Endothelial cell (in vitro differentiated cells): Measurements from ENCODE around the gene ADGRB2. TPM values are rescaled to one million over a fixed set of nuclear protein-coding genes. Genes with fewer than 3 reads are reported as not detected.

Source experiments
- DNase-seq: peaks from one replicate; pipeline ENCODE4 v3.0.0; 2021; ENCODE audit warnings: low spot score
- H3K27ac Mint-ChIP-seq: one replicate; pipeline ENCODE4 v1.8.0; 2021; ENCODE audit warnings: mixed read lengths, inconsistent platforms; ENCODE audit not compliant: unreplicated experiment
- H3K27me3 Mint-ChIP-seq: one replicate; pipeline ENCODE4 v1.8.0; 2021; ENCODE audit warnings: mild to moderate bottlenecking, moderate library complexity, mixed read lengths, inconsistent platforms; ENCODE audit not compliant: unreplicated experiment
- H3K36me3 Mint-ChIP-seq: one replicate; pipeline ENCODE4 v1.8.0; 2021; ENCODE audit warnings: mild to moderate bottlenecking, low read depth, mixed read lengths, inconsistent platforms; ENCODE audit not compliant: unreplicated experiment
- H3K4me1 Mint-ChIP-seq: one replicate; pipeline ENCODE4 v1.8.0; 2021; ENCODE audit warnings: mild to moderate bottlenecking, mixed read lengths, inconsistent platforms; ENCODE audit not compliant: unreplicated experiment
- H3K4me3 Mint-ChIP-seq: one replicate; pipeline ENCODE4 v1.8.0; 2021; ENCODE audit warnings: mild to moderate bottlenecking, mixed read lengths, inconsistent platforms; ENCODE audit not compliant: unreplicated experiment
- H3K9me3 Mint-ChIP-seq: one replicate; pipeline ENCODE4 v1.8.0; 2021; ENCODE audit warnings: mixed read lengths, inconsistent platforms; ENCODE audit not compliant: unreplicated experiment
- total RNA-seq: library from RNA; stranded (reverse); fragmentation: NEBNext Ultra II Directional; extraction: Animal tissue kit (Norgen Biotek cat#: 25700); gene quantifications from one replicate; pipeline ENCODE4 v1.2.1, GENCODE V29; 2021; ENCODE audit not compliant: unreplicated experiment
- TF ChIP-seq, protein P1 (sequence below): fragments of 200-600 bp; sonication (generic); IDR thresholded peaks from one replicate; pipeline ENCODE4 v1.5.0; 2021; ENCODE audit warnings: antibody characterized with exemption; ENCODE audit not compliant: unreplicated experiment

ADGRB2 gene
- total RNA-seq, 1 donor from 2014 or later, result 0.44 TPM

DNA sequence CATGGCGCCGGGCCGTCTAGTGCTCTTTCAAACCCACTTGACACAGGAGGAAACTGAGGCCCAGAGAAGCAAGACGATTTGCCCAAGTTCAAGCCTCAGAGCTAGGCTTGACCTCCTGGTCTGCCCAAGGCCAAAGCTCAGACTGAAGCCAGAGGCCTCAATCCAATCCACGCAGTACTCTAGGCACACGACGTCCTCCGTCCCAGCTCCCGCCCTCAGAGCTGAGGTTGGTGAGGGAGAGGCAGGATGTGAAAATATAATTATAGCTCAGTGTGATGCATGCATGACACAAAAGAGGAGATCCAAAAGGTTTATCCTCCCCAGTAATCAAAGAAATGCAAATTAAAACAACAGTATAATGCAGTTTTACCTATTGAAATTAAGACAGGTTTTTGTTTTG is 15.5 kb upstream of the ADGRB2 start:
- H3K9me3 Mint-ChIP-seq, result no peaks in the 10 kb centered on the region
- H3K27me3 Mint-ChIP-seq, result peaks cover 16% of the 10 kb centered on the region
- H3K4me3 Mint-ChIP-seq, result no peak overlapping the region
- H3K36me3 Mint-ChIP-seq, result no peaks in the 10 kb centered on the region
- DNase-seq, result no peak
- TF ChIP-seq, protein P1, sequence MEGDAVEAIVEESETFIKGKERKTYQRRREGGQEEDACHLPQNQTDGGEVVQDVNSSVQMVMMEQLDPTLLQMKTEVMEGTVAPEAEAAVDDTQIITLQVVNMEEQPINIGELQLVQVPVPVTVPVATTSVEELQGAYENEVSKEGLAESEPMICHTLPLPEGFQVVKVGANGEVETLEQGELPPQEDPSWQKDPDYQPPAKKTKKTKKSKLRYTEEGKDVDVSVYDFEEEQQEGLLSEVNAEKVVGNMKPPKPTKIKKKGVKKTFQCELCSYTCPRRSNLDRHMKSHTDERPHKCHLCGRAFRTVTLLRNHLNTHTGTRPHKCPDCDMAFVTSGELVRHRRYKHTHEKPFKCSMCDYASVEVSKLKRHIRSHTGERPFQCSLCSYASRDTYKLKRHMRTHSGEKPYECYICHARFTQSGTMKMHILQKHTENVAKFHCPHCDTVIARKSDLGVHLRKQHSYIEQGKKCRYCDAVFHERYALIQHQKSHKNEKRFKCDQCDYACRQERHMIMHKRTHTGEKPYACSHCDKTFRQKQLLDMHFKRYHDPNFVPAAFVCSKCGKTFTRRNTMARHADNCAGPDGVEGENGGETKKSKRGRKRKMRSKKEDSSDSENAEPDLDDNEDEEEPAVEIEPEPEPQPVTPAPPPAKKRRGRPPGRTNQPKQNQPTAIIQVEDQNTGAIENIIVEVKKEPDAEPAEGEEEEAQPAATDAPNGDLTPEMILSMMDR, result no peak
- H3K27ac Mint-ChIP-seq, result no peak overlapping the region
- peaks cover 8% of the 10 kb centered on the region for H3K4me1 Mint-ChIP-seq

DNA sequence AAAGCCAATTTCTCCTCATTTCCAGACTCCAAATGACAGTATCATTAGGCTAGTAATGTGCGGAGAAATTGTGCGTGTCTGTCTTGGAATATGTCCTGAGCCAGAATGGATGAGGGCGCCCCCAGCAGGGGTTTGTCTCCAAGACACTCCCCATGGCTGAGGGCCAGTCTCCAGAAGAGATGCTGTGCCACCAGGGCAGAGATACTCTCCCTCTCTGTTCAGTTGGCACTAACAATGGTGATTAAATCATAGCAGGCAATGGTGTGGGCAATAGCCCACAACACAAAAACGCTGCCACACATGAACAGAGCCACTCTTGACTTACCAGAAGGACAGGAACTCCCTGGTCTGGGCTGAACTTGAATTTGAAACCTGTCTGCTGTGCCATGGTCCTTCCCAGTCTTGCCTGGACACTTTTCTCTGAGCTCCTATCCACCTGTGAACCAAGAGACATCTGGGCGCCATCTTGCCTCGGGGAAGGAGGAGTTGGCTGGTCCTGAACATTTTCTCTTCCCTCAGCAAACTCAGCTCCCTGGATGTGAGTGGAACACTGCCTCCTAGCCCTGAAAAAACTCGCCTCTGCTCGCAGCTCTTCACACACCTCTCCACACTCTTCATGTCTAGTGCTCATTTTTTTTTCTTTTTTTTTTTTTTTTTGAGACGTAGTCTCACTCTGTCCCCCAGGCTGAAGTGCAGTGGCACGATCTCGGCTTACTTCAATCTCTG is 14.8 kb upstream of the ADGRB2 start:
- DNase-seq, result no peak
- H3K4me1 Mint-ChIP-seq, result peaks cover 4% of the 10 kb centered on the region
- no peaks in the 10 kb centered on the region for H3K9me3 Mint-ChIP-seq
- TF ChIP-seq, protein P1, result no peak
- H3K27ac Mint-ChIP-seq, result no peak overlapping the region
- peaks cover 22% of the 10 kb centered on the region for H3K27me3 Mint-ChIP-seq
- no peak overlapping the region for H3K4me3 Mint-ChIP-seq
- H3K36me3 Mint-ChIP-seq, result peaks cover 4% of the 10 kb centered on the region

DNA sequence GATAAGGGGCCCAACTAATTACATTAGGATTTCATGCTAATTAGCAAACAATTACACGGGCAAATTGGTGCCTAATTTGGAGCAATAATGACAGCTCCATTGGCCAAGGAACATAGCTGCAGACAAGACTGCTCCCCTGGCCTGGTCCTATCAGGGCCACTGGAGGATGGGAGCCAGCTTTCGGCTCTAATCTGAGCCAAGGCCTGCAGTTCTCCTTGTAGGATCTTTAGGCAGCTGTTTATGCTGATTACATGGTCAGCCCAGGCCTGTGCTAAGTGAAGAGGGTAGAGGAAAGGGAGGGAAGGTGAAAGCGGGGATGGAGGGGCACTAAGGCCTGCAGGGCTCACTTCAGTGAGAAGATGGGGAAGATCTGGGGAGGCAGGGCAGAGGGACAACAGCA is 12.4 kb upstream of the ADGRB2 start:
- Mint-ChIP-seq H3K9me3 (no peaks in the 10 kb centered on the region), H3K36me3 (peaks cover 4% of the 10 kb centered on the region), H3K27me3 (peaks cover 31% of the 10 kb centered on the region), H3K4me1 (peaks cover 10% of the 10 kb centered on the region), H3K27ac (no peak overlapping the region), H3K4me3 (no peak overlapping the region)
- DNase-seq, result no peak
- TF ChIP-seq, protein P1, result no peak

DNA sequence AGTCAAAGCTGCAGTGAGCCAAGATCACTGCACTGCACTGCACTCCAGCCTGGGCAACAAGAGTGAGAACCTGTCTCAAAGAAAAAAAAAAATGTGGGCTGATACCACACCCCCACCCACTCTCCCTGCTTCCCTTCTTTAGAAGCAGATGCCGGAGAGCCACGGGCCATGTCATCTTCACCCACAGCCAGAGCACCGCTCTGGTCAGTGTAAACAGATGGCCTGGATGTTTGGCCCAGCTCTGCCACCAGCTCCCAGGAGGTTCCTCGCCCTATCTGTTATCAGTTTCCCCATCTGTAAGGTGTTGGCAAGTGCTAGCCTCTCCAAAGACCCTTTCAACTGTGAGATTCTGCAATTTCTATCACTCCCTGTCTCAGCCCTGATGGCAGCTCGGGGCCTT is 11.9 kb upstream of the ADGRB2 start:
- H3K4me1 Mint-ChIP-seq, result peaks cover 11% of the 10 kb centered on the region
- no peak overlapping the region for H3K27ac Mint-ChIP-seq
- H3K4me3 Mint-ChIP-seq, result no peak overlapping the region
- H3K27me3 Mint-ChIP-seq, result peaks cover 35% of the 10 kb centered on the region
- peaks cover 7% of the 10 kb centered on the region for H3K36me3 Mint-ChIP-seq
- TF ChIP-seq, protein P1, result no peak
- DNase-seq, result no peak
- H3K9me3 Mint-ChIP-seq, result no peaks in the 10 kb centered on the region

DNA sequence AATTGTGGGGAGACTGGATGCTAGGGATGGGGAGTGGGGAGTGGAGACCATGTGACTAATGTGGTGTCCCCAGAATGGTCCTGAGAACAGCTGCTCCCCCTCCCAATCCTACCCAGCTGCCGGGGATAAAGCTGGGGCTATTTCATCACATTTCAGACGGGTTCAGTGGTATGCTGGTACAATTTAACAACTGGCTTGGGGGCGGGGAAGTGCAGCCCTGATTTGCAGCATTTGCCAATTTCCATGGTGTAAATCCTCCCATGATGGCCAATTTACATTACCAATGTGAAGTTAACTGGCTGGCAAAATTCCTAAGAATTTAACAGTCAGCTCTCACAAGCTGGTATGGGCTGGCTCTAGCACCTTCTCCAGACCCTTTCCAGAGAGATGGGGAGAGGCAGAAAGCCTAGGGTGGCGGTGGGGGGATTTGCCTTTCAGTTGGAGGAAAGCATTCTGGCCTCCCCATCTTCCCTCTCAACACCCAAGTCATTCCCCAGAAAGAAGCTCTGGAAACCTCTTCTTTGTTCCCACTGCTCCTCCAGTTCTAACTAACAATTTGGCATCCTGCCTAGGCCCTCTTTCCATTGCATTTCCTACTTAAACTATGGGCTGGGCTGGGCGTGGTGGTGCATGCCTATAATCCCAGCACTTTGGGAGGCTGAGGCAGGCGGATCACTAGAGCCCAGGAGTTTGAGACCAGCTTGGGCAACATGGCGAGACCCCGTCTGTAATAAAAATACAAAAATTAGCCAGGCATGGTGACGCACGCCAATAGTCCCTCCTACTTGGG is 11.3 kb upstream of the ADGRB2 start:
- Mint-ChIP-seq H3K36me3 (peaks cover 10% of the 10 kb centered on the region), H3K9me3 (no peaks in the 10 kb centered on the region), H3K4me1 (peaks cover 15% of the 10 kb centered on the region), H3K4me3 (no peak overlapping the region), H3K27me3 (peaks cover 38% of the 10 kb centered on the region), H3K27ac (no peak overlapping the region)
- no peak for DNase-seq
- TF ChIP-seq, protein P1, result no peak
